Measurements from ENCODE around the gene EYA2. TPM values are rescaled to one million over a fixed set of nuclear protein-coding genes. Genes with fewer than 3 reads are reported as not detected.

The EYA2 gene
- total RNA-seq, 1 donor from 2014 or later, result 1.3 TPM

DNA sequence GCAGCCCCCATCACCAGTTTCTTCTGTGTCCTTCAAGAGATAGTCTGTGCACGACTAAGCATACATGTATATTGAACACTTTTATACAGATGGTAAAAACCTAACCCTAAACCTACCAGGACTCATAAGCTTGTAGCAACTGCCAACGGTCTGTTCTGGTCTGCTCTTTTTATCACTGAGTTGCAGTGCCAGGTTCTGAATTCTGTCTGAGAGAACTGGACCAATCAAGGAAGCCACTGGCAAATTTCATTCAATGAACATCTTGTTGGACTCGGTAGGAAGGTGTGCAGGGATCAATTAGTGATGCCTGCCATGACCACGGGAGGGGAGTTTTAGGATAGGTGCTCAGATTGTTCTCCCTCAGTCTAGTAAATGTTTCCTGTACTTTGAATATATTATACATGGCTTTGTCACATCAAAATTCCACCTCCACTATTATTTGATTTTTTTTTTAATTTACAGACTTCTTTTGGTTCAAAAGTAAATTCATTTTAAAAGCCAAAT, 146.8 kb downstream of the EYA2 start:
- DNase-seq (ENCODE audit: low read depth, low spot score), result no peak
- H3K4me1 Mint-ChIP-seq, result no peaks in the 10 kb centered on the region
- no peak overlapping the region for H3K4me3 Mint-ChIP-seq
- TF ChIP-seq, protein P1, sequence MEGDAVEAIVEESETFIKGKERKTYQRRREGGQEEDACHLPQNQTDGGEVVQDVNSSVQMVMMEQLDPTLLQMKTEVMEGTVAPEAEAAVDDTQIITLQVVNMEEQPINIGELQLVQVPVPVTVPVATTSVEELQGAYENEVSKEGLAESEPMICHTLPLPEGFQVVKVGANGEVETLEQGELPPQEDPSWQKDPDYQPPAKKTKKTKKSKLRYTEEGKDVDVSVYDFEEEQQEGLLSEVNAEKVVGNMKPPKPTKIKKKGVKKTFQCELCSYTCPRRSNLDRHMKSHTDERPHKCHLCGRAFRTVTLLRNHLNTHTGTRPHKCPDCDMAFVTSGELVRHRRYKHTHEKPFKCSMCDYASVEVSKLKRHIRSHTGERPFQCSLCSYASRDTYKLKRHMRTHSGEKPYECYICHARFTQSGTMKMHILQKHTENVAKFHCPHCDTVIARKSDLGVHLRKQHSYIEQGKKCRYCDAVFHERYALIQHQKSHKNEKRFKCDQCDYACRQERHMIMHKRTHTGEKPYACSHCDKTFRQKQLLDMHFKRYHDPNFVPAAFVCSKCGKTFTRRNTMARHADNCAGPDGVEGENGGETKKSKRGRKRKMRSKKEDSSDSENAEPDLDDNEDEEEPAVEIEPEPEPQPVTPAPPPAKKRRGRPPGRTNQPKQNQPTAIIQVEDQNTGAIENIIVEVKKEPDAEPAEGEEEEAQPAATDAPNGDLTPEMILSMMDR (conservative IDR thresholded peaks at IDR 0.05), result no peak
- H3K27ac Mint-ChIP-seq (ENCODE audit: unreplicated experiment), result no peak overlapping the region
- no peaks in the 10 kb centered on the region for H3K36me3 Mint-ChIP-seq (ENCODE audit: low read depth)
- H3K9me3 Mint-ChIP-seq, result no peaks in the 10 kb centered on the region
- no peaks in the 10 kb centered on the region for H3K27me3 Mint-ChIP-seq (ENCODE audit: low read depth)

DNA sequence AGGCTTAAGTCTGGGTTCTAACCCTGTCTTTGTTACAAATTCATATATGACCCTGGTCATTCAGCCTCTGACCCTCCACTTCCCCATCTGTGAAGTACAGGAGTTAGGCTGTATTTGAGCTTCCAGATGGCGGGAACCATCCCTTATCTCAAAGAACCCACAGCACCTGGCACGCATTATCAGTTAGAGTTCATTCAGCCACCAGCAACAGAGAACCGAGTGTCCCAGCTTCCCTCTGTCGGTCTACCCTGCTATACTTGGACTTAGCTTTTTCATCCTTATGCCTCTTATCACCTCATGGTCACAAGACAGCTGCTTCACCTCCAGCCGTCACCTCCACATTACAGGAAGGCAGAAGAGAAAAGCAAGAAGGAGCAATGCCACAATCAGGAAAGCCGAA, 147.8 kb downstream of the EYA2 start:
- TF ChIP-seq, protein P1 (conservative IDR thresholded peaks at IDR 0.05), result no peak
- H3K27me3 Mint-ChIP-seq (ENCODE audit: low read depth), result no peaks in the 10 kb centered on the region
- H3K36me3 Mint-ChIP-seq (ENCODE audit: low read depth), result no peaks in the 10 kb centered on the region
- DNase-seq (ENCODE audit: low read depth, low spot score), result no peak
- no peak overlapping the region for H3K4me3 Mint-ChIP-seq
- H3K27ac Mint-ChIP-seq (ENCODE audit: unreplicated experiment), result no peak overlapping the region
- H3K9me3 Mint-ChIP-seq, result no peaks in the 10 kb centered on the region
- H3K4me1 Mint-ChIP-seq, result no peaks in the 10 kb centered on the region

DNA sequence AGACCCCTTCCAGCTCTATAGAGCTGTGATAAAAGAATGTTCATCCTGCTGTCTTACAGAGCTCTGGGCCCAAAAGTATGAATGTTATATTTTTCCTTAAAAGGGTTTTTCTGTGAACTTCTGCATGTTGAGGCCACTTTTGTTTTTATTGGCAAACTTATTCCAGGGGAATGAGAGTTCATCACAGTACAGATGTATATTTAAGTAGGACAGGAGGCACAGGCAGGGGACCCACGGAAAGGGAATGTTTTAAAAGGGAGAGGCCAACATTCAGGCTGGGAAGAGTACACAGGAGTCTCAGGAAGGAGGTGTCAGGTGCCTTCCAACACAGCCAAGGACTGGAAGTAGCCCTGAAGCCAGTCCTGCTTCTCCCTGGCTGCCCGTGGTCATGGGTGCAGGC, 148.4 kb downstream of the EYA2 start:
- no peak for DNase-seq (ENCODE audit: low read depth, low spot score)
- no peak overlapping the region for H3K4me3 Mint-ChIP-seq
- H3K27ac Mint-ChIP-seq (ENCODE audit: unreplicated experiment), result no peak overlapping the region
- TF ChIP-seq, protein P1 (conservative IDR thresholded peaks at IDR 0.05), result no peak
- no peaks in the 10 kb centered on the region for H3K9me3 Mint-ChIP-seq
- H3K4me1 Mint-ChIP-seq, result no peaks in the 10 kb centered on the region
- no peaks in the 10 kb centered on the region for H3K27me3 Mint-ChIP-seq (ENCODE audit: low read depth)
- no peaks in the 10 kb centered on the region for H3K36me3 Mint-ChIP-seq (ENCODE audit: low read depth)

DNA sequence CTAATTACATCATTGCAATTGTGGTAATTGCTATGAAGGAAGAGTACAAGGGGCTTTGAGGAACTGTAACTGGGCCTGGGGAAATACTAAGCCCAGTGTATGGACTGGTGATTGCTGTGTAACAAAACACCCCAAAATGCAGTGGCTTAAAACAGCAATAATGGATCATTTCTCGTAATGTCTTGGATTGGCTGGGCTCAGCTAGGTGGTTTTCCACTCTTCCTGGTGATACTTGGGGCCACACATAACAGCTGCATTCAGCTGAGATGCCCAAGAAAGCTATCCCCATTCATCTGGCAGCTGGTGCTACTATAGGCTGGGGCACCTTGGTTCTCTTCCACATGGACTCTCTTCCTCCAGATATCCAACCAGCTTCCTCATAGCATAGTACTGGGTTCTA, 150.3 kb downstream of the EYA2 start:
- H3K27me3 Mint-ChIP-seq (ENCODE audit: low read depth), result no peaks in the 10 kb centered on the region
- no peak overlapping the region for H3K4me3 Mint-ChIP-seq
- H3K27ac Mint-ChIP-seq (ENCODE audit: unreplicated experiment), result no peak overlapping the region
- no peaks in the 10 kb centered on the region for H3K4me1 Mint-ChIP-seq
- no peaks in the 10 kb centered on the region for H3K36me3 Mint-ChIP-seq (ENCODE audit: low read depth)
- no peaks in the 10 kb centered on the region for H3K9me3 Mint-ChIP-seq
- no peak for DNase-seq (ENCODE audit: low read depth, low spot score)
- TF ChIP-seq, protein P1 (conservative IDR thresholded peaks at IDR 0.05), result no peak

DNA sequence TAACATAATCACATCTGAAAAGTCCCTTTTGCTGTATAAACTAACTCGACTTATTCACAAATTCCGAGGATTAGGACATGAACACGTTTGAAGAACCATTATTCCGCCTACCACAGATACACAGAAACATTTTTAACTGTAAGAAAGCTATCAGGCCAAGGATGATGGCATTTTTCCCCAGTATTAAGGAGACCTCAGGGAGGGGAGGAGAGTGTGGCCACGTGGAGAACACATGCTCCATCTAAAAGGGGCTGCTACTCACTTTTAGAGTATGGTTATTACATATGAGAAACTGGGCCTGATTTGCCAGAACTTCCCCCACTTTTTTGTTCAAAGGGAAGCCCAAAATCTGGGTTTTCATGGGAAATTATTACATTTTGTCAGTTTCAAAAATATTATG, 153.4 kb downstream of the EYA2 start:
- DNase-seq (ENCODE audit: low read depth, low spot score), result no peak
- Mint-ChIP-seq H3K27me3 (ENCODE audit: low read depth) (no peaks in the 10 kb centered on the region), H3K9me3 (no peaks in the 10 kb centered on the region), H3K36me3 (ENCODE audit: low read depth) (no peaks in the 10 kb centered on the region), H3K4me3 (no peak overlapping the region), H3K27ac (ENCODE audit: unreplicated experiment) (no peak overlapping the region), H3K4me1 (peaks cover 5% of the 10 kb centered on the region)
- TF ChIP-seq, protein P1 (conservative IDR thresholded peaks at IDR 0.05), result no peak

DNA sequence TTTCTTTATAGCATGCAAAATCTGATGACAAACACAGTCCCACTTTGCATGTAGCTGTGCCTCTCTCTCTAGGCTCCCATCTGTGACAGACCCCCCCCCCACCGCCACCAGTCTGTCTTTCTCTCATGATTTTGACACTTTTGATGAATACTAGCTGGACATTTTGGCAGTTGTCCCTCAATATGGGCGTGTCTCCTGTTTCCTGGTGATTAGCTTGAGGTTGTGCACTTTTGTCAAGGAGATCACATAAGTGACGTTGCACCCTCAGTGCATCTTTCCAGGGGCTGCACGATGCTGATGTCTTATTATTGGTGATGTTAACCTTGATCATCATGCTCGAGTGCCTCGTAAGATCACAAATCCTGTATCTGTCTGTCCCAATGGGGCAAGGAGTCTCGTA, 155.1 kb downstream of the EYA2 start:
- no peak overlapping the region for H3K27ac Mint-ChIP-seq (ENCODE audit: unreplicated experiment)
- no peak overlapping the region for H3K4me3 Mint-ChIP-seq

More for the DNA sequence above, 155.1 kb downstream of the EYA2 start:
- no peak for DNase-seq (ENCODE audit: low read depth, low spot score)
- Mint-ChIP-seq H3K36me3 (ENCODE audit: low read depth) (no peaks in the 10 kb centered on the region), H3K27me3 (ENCODE audit: low read depth) (no peaks in the 10 kb centered on the region), H3K4me1 (peaks cover 5% of the 10 kb centered on the region), H3K9me3 (no peaks in the 10 kb centered on the region)
- TF ChIP-seq, protein P1 (conservative IDR thresholded peaks at IDR 0.05), result no peak

Data from neural crest cell (in vitro differentiated cells).